Measurements from ENCODE around the gene ONECUT3.

- no peak for TF ChIP-seq CTCF (conservative IDR thresholded peaks at IDR 0.05; ENCODE audit: low read depth, low read length)
- TF ChIP-seq EZH2 (IDR thresholded peaks at IDR 0.05; ENCODE audit: borderline replicate concordance, low read depth, low read length, poor library complexity, severe bottlenecking): no peak
Measured at GRCh38 chr19:1787116-1787515, 33.8 kb downstream of the ONECUT3 start.
